Fibroblast of the aortic adventitia (primary cell): Measurements from ENCODE around the gene ADGRA3. TPM values are rescaled to one million over a fixed set of nuclear protein-coding genes. Genes with fewer than 3 reads are reported as not detected.

Experiments used
- DNase-seq: peaks from one replicate; pipeline ENCODE4 v3.0.0-alpha.2; 2010; ENCODE audit warnings: low read depth
- H3K4me3 ChIP-seq: 2 replicates; pipeline ENCODE4 v1.5.1; 2011; ENCODE audit warnings: low read depth, mild to moderate bottlenecking, control low read depth, low read length, moderate library complexity
- total RNA-seq: library from RNA; depleted of rRNA; stranded (reverse); fragments of >200 nt; gene quantifications from 2 replicates; pipeline ENCODE4 v1.2.3, GENCODE V29; 2012; ENCODE audit warnings: low replicate concordance
- TF ChIP-seq, protein P1 (sequence below): IDR thresholded peaks from 2 replicates; pipeline ENCODE4 v1.5.1; 2011; ENCODE audit warnings: mild to moderate bottlenecking, low read length, control low read depth, inconsistent platforms; ENCODE audit not compliant: insufficient read depth

ADGRA3 gene
- total RNA-seq, 1 donor: 31.9 TPM

DNA sequence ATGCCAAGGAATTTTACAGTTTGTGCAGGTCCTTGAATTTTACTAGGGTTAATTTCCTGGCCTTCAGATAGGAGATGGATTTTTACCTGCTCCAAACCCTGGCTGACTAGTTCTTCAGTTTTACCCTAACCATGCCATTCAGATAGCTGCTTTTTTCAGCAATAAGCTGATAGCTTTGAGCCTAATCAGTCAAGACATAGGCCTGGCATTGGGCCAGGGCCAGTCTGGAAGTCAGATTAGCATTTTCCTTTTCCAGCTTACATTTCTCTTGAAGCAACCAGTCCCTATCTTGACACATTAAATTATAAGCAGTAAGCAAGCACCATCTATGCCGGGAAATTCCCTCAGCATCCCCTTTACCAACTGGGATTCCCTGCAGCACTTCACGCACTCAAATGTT, 177.1 kb downstream of the ADGRA3 start:
- H3K4me3 ChIP-seq: no peak overlapping the region
- DNase-seq: no peak
- TF ChIP-seq, protein P1, sequence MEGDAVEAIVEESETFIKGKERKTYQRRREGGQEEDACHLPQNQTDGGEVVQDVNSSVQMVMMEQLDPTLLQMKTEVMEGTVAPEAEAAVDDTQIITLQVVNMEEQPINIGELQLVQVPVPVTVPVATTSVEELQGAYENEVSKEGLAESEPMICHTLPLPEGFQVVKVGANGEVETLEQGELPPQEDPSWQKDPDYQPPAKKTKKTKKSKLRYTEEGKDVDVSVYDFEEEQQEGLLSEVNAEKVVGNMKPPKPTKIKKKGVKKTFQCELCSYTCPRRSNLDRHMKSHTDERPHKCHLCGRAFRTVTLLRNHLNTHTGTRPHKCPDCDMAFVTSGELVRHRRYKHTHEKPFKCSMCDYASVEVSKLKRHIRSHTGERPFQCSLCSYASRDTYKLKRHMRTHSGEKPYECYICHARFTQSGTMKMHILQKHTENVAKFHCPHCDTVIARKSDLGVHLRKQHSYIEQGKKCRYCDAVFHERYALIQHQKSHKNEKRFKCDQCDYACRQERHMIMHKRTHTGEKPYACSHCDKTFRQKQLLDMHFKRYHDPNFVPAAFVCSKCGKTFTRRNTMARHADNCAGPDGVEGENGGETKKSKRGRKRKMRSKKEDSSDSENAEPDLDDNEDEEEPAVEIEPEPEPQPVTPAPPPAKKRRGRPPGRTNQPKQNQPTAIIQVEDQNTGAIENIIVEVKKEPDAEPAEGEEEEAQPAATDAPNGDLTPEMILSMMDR: no peak

Other genes with a start within 250 kb of the ADGRA3 start
- gene GBA3, start 176.9 kb upstream of the ADGRA3 start, total RNA-seq: not detected in 2 replicates